GM19023 (cell line): ENCODE data around the gene RAMP2.
"Not testable (repeated sequence)": the region's sequence is repeated elsewhere in the genome, so short reads cannot be mapped to it uniquely, and the experiment has no call there.

Experiments used
- ATAC-seq: cut with Tn5 transposase; IDR thresholded peaks from one replicate; pipeline ENCODE4 v1.9.1; 2021; ENCODE audit warnings: mild to moderate bottlenecking, moderate library complexity; ENCODE audit not compliant: unreplicated experiment

The RAMP2 gene

GRCh38 chr17:42768006-42768405 lies 7.0 kb downstream of the RAMP2 start:
- not testable (repeated sequence) for ATAC-seq

GRCh38 chr17:42769964-42770363 lies 8.9 kb downstream of the RAMP2 start:
- not testable (repeated sequence) for ATAC-seq

GRCh38 chr17:42772945-42773289 lies 11.9 kb downstream of the RAMP2 start:
- ATAC-seq: no peak

- no peak for ATAC-seq
Measured at GRCh38 chr17:42773290-42774035, 12.4 kb downstream of the RAMP2 start, which contains the start of gene VPS25. Gene VPS25 (plus strand): TSS chr17:42773449. CDS start chr17:42773476, 27 bp downstream.

GRCh38 chr17:42774066-42774745 lies 13.2 kb downstream of the RAMP2 start:
- ATAC-seq: no peak

GRCh38 chr17:42775534-42776098 lies 14.6 kb downstream of the RAMP2 start:
- ATAC-seq: no peak

- no peak for ATAC-seq
Measured at GRCh38 chr17:42778570-42778969, 17.5 kb downstream of the RAMP2 start.

GRCh38 chr17:42779304-42779935 lies 18.4 kb downstream of the RAMP2 start:
- no peak for ATAC-seq

GRCh38 chr17:42779936-42780850 lies 19.2 kb downstream of the RAMP2 start, which contains the start of gene WNK4:
Gene WNK4 (plus strand): TSS chr17:42780610. CDS start chr17:42780699, 89 bp downstream.
- ATAC-seq: no peak

GRCh38 chr17:42780851-42781638 lies 20.0 kb downstream of the RAMP2 start:
- no peak for ATAC-seq

GRCh38 chr17:42781639-42782165 lies 20.7 kb downstream of the RAMP2 start:
- no peak for ATAC-seq

GRCh38 chr17:42782166-42783061 lies 21.4 kb downstream of the RAMP2 start:
- no peak for ATAC-seq

GRCh38 chr17:42783062-42783790 lies 22.2 kb downstream of the RAMP2 start:
- no peak for ATAC-seq

- ATAC-seq: no peak
Measured at GRCh38 chr17:42783791-42784138, 22.7 kb downstream of the RAMP2 start.

- no peak for ATAC-seq
Measured at GRCh38 chr17:42784409-42784808, 23.4 kb downstream of the RAMP2 start.

GRCh38 chr17:42784811-42785592 lies 24.0 kb downstream of the RAMP2 start:
- no peak for ATAC-seq

GRCh38 chr17:42787266-42787665 lies 26.2 kb downstream of the RAMP2 start:
- no peak for ATAC-seq
